Measurements from ENCODE around the gene FTO. TPM values are rescaled to one million over a fixed set of nuclear protein-coding genes. Genes with fewer than 3 reads are reported as not detected.

The FTO gene
- total and polyA plus RNA-seq, 2 experiments from 2014 or later, result 46.8 to 77.7 TPM

- WGBS (ENCODE audit: low lambda C conversion rate, missing lambda C conversion rate), result 75% methylated on average over 12 of the region's 12 CpGs
- Histone ChIP-seq H2AFZ (no peak overlapping the region), H3K4me2 (no peak overlapping the region), H3K9me2 (replicated peaks; ENCODE audit: insufficient read depth) (no peaks in the 10 kb centered on the region), H3K4me3 (no peak overlapping the region), H3K79me2 (no peaks in the 10 kb centered on the region), H3K36me3 (replicated peaks; ENCODE audit: insufficient read depth, low read depth) (no peaks in the 10 kb centered on the region), H3K9me3 (ENCODE audit: low read depth) (no peaks in the 10 kb centered on the region), H4K20me1 (ENCODE audit: insufficient read depth, poor library complexity, severe bottlenecking) (no peaks in the 10 kb centered on the region), H3K27ac (no peak overlapping the region), H3K27me3 (peaks cover under 1% of the 10 kb centered on the region), H3K4me1 (ENCODE audit: insufficient read depth) (no peaks in the 10 kb centered on the region)
- no peak for DNase-seq (ENCODE audit: low spot score)
- no peak for TF ChIP-seq CTCF (IDR thresholded peaks at IDR 0.05; ENCODE audit: poor library complexity)
- TF ChIP-seq EZH2phosphoT487 (IDR thresholded peaks at IDR 0.05; ENCODE audit: low read depth, severe bottlenecking, unreplicated experiment), result no peak
- no peak for TF ChIP-seq EZH2 (IDR thresholded peaks at IDR 0.05; ENCODE audit: borderline replicate concordance)
Measured at GRCh38 chr16:54165174-54165911, 461.4 kb downstream of the FTO start.

GRCh38 chr16:54165912-54166865, 462.2 kb downstream of the FTO start:
- TF ChIP-seq EZH2phosphoT487 (IDR thresholded peaks at IDR 0.05; ENCODE audit: low read depth, severe bottlenecking, unreplicated experiment) (no peak), CTCF (IDR thresholded peaks at IDR 0.05; ENCODE audit: poor library complexity) (no peak), EZH2 (IDR thresholded peaks at IDR 0.05; ENCODE audit: borderline replicate concordance) (no peak)
- Histone ChIP-seq H3K27me3 (peaks cover 3% of the 10 kb centered on the region), H3K27ac (no peak overlapping the region), H3K9me2 (replicated peaks; ENCODE audit: insufficient read depth) (no peaks in the 10 kb centered on the region), H3K4me3 (no peak overlapping the region), H3K4me2 (no peak overlapping the region), H4K20me1 (ENCODE audit: insufficient read depth, poor library complexity, severe bottlenecking) (no peaks in the 10 kb centered on the region), H3K4me1 (ENCODE audit: insufficient read depth) (no peaks in the 10 kb centered on the region), H3K9me3 (ENCODE audit: low read depth) (no peaks in the 10 kb centered on the region), H3K36me3 (replicated peaks; ENCODE audit: insufficient read depth, low read depth) (no peaks in the 10 kb centered on the region), H3K79me2 (no peaks in the 10 kb centered on the region), H2AFZ (no peak overlapping the region)
- WGBS (ENCODE audit: low lambda C conversion rate, missing lambda C conversion rate), result 70% methylated on average over 8 of the region's 8 CpGs
- no peak for DNase-seq (ENCODE audit: low spot score)

GRCh38 chr16:54169112-54169511, 465.2 kb downstream of the FTO start:
- H4K20me1 ChIP-seq (ENCODE audit: insufficient read depth, poor library complexity, severe bottlenecking), result no peaks in the 10 kb centered on the region
- H3K27ac ChIP-seq, result no peak overlapping the region
- no peaks in the 10 kb centered on the region for H3K36me3 ChIP-seq (replicated peaks; ENCODE audit: insufficient read depth, low read depth)
- no peak for DNase-seq (ENCODE audit: low spot score)
- H2AFZ ChIP-seq, result no peak overlapping the region
- H3K9me3 ChIP-seq (ENCODE audit: low read depth), result no peaks in the 10 kb centered on the region
- no peak overlapping the region for H3K4me3 ChIP-seq
- H3K4me1 ChIP-seq (ENCODE audit: insufficient read depth), result peaks cover 8% of the 10 kb centered on the region
- TF ChIP-seq CTCF (IDR thresholded peaks at IDR 0.05; ENCODE audit: poor library complexity) (no peak), EZH2phosphoT487 (IDR thresholded peaks at IDR 0.05; ENCODE audit: low read depth, severe bottlenecking, unreplicated experiment) (no peak), EZH2 (IDR thresholded peaks at IDR 0.05; ENCODE audit: borderline replicate concordance) (no peak)
- no peaks in the 10 kb centered on the region for H3K79me2 ChIP-seq
- 98% methylated on average over 5 of the region's 5 CpGs for WGBS (ENCODE audit: low lambda C conversion rate, missing lambda C conversion rate)
- H3K27me3 ChIP-seq, result peaks cover 3% of the 10 kb centered on the region
- H3K9me2 ChIP-seq (replicated peaks; ENCODE audit: insufficient read depth), result no peaks in the 10 kb centered on the region
- H3K4me2 ChIP-seq, result no peak overlapping the region

Measured in hepatocyte (in vitro differentiated cells).